Measurements from ENCODE around the gene CPT1B. TPM values are rescaled to one million over a fixed set of nuclear protein-coding genes. Genes with fewer than 3 reads are reported as not detected.
"Not testable (repeated sequence)": the region's sequence is repeated elsewhere in the genome, so short reads cannot be mapped to it uniquely, and the experiment has no call there.

CPT1B gene
- total RNA-seq, 1 donor from 2014 or later, result 94.5 TPM

GRCh38 chr22:50545522-50546325, 32.5 kb downstream of the CPT1B start, which contains the start of gene KLHDC7B:
Gene KLHDC7B (plus strand): TSS chr22:50545899. CDS start chr22:50546244, 345 bp downstream.
- no peaks in the 10 kb centered on the region for H3K36me3 Mint-ChIP-seq
- TF ChIP-seq CTCF (conservative IDR thresholded peaks at IDR 0.05), result peak; percentile 18
- H3K27me3 Mint-ChIP-seq, result peaks cover 7% of the 10 kb centered on the region
- no peak within 1 kb of the TSS for H3K27ac Mint-ChIP-seq
- no peak for DNase-seq (ENCODE audit: extremely low spot score, unreplicated experiment)
- H3K4me3 Mint-ChIP-seq, result no peak within 1 kb of the TSS
- no peaks in the 10 kb centered on the region for H3K9me3 Mint-ChIP-seq
- H3K4me1 Mint-ChIP-seq (ENCODE audit: unreplicated experiment), result peaks cover 3% of the 10 kb centered on the region

DNA sequence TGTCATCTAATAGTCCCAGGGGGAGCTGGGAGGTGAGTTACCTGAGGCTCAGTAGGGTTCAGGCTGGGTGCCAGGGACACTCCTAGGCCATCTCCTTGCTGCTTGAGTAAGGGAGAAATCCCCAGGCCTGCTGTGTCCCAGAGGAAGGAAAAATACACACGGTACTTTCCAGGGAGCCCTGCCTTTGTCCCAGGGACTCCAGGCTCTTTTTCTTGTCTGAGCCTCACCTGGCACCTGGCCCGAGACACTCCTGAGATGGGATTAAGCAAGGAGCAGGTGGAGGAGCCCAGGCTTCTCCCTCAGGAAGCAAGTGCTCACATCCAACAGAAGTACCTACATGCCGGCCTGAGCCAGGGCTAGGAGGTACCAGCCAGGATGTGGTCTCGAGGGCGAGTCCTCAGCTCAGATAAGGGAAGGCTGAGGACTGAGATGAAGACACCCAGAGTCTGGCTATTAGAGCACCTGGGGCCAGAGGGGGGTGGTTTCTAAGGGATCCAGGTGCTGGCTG, 33.4 kb downstream of the CPT1B start:
- TF ChIP-seq CTCF (conservative IDR thresholded peaks at IDR 0.05), result no peak

DNA sequence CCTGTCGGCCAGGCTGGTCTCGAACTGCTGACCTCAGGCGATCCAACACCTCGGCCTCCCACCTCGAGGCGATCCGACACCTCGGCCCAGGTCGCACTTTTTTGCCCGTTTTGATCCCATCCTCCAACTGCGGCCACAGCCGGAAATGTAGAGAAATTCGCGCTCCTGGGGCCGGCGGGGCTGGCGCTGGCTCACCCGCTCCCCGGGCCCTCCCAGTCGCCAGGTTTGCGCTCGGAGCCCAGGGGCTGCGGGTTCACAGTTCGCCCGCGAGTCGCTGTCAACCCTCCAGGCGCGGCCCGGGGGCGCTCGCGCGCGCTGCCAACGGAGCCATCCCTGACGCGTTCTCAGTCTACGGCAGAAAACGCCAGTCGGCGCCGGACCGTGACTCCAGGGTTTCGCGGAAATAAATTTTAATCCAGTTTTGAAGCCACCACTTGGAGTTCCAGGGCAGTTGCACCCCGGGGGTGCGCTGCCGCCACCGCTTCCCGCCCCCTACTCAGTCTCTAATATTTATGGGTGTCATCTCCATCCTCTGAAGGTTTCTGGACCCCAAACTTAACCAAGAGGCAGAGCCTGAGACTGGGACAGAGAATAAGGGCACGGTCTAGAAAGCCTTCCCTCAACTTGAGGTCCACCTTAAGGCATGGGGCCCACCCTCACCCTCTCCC, 34.0 kb downstream of the CPT1B start:
- no peak for DNase-seq (ENCODE audit: extremely low spot score, unreplicated experiment)
- no peak overlapping the region for H3K27ac Mint-ChIP-seq
- peaks cover 5% of the 10 kb centered on the region for H3K27me3 Mint-ChIP-seq
- H3K4me1 Mint-ChIP-seq (ENCODE audit: unreplicated experiment), result peaks cover 3% of the 10 kb centered on the region
- no peaks in the 10 kb centered on the region for H3K9me3 Mint-ChIP-seq
- H3K4me3 Mint-ChIP-seq, result peak overlapping the region; percentile 36
- H3K36me3 Mint-ChIP-seq, result no peaks in the 10 kb centered on the region
- peak; percentile 69 for TF ChIP-seq CTCF (conservative IDR thresholded peaks at IDR 0.05)

More for the DNA sequence above, 33.4 kb downstream of the CPT1B start:
- Mint-ChIP-seq H3K9me3 (no peaks in the 10 kb centered on the region), H3K4me3 (no peak overlapping the region), H3K27me3 (peaks cover 5% of the 10 kb centered on the region), H3K4me1 (ENCODE audit: unreplicated experiment) (peaks cover 3% of the 10 kb centered on the region), H3K27ac (no peak overlapping the region), H3K36me3 (no peaks in the 10 kb centered on the region)
- DNase-seq (ENCODE audit: extremely low spot score, unreplicated experiment), result no peak

DNA sequence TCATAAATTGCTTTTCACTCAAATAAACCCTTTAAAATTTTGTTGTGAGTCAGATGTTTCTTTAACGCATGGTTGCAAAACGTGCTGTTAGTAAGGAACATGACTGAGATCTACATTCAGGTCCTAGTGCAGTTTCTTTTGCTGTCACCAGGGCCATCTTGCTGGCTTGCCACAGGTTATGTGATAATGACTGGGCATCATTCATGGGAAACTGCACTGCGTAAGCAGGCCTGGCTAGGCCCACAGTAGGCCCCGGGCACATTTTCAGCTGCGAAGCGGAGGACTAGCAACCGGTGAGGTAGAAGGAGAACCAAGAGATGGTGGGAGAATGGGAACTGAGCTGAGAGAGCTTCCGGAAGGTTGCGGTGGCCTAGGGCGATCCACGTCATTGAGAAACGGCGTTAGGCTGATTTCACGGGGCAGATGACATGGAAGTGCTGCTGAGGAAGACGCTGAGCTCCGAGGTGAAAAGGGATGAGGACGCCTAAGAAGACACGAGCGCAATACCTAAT, 35.8 kb downstream of the CPT1B start:
- H3K4me1 Mint-ChIP-seq (ENCODE audit: unreplicated experiment), result peaks cover 3% of the 10 kb centered on the region
- peaks cover 4% of the 10 kb centered on the region for H3K36me3 Mint-ChIP-seq
- no peak for DNase-seq (ENCODE audit: extremely low spot score, unreplicated experiment)
- H3K9me3 Mint-ChIP-seq, result no peaks in the 10 kb centered on the region
- peaks cover 9% of the 10 kb centered on the region for H3K27me3 Mint-ChIP-seq
- H3K4me3 Mint-ChIP-seq, result peak overlapping the region; percentile 30
- no peak for TF ChIP-seq CTCF (conservative IDR thresholded peaks at IDR 0.05)
- H3K27ac Mint-ChIP-seq, result no peak overlapping the region

DNA sequence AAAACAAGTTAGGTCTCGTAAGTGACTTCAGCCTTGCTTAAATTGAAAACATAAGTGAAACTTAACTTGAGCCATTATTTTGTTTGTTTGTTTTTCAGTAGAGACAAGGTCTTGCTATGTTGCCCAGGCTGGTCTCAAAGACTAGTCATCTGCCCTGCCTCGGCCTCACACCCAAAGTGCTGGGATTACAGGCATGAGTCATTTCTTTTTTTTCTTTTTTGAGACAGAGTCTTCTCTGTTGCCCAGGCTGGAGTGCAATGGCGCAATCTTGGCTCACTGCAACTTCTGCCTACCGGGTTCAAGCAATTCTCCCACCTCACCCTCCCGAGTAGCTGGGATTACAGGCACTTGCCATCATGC, 36.6 kb downstream of the CPT1B start:
- not testable (repeated sequence) for H3K9me3 Mint-ChIP-seq; H3K4me3 Mint-ChIP-seq; H3K27me3 Mint-ChIP-seq; H3K4me1 Mint-ChIP-seq (ENCODE audit: unreplicated experiment); H3K36me3 Mint-ChIP-seq; DNase-seq (ENCODE audit: extremely low spot score, unreplicated experiment)
- peak overlapping the region; percentile 56 for H3K27ac Mint-ChIP-seq

DNA sequence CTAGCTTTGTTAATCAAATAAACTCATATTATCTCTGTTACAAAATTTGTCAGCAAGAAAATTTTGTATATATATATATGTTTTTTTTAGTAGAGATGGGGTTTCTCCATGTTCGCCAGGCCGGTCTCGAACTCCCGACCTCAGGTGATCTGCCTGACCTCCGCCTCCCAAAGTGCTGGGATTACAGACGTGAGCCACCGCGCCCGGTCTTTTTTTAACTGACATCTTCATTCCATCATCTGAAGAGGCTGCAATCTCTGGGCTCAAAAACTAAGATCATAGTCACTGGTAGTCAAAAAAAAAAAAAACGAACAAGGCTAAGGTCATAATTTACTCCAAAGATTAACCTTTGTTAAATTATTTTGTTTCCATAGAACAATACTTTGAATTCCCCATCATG, 37.8 kb downstream of the CPT1B start:
- H3K27me3 Mint-ChIP-seq, result peaks cover 9% of the 10 kb centered on the region
- H3K27ac Mint-ChIP-seq, result peak overlapping the region; percentile 60
- H3K4me3 Mint-ChIP-seq, result no peak overlapping the region
- H3K9me3 Mint-ChIP-seq, result no peaks in the 10 kb centered on the region
- no peak for TF ChIP-seq CTCF (conservative IDR thresholded peaks at IDR 0.05)
- DNase-seq (ENCODE audit: extremely low spot score, unreplicated experiment), result no peak
- peaks cover 3% of the 10 kb centered on the region for H3K4me1 Mint-ChIP-seq (ENCODE audit: unreplicated experiment)
- H3K36me3 Mint-ChIP-seq, result peaks cover 4% of the 10 kb centered on the region
